ENCODE results near the gene CSPG4.

The CSPG4 gene

DNA sequence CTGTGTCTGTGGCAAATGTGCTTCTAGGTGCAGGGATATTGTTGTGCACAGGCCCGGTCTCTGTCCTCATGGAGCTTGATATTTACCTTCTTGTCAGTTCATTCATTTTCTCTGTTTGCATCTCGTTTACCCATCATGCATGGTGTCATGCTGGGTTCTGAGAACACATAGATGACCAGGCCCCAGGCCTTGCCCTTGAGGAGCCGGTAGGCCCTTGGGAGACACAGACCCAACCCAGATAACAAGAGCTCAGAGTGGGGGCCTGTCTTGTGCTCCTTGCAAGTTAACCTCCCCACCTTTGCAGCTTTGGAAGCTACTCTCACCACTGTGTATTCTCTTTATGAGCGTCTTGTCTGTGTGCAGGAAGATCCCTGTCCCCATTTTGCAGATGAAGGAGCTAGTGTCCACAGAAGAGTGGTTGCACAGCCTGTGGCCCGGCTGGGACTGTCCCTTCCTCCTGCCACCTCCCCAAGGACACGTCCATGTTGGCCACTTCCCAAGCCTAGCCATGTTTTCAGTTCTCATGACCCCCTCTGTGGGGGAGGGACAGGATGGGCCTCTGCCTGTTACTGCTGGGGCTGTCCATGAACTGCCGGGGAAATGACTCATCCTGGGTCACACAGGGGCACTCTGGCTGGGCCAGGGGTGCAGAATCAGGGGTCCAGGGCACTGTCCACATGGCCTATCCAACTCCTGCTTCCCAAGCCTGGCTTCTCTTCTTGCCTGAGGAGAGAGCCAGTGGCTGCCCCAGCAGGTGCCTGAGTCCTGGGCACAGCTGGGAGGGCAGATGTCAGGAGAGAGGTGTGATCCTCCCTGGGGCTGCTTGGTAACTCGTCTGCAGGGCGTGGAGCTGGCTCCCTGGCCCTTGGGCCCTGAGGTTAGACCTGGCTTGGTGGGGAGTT lies 61.5 kb downstream of the CSPG4 start:
- in situ Hi-C loops (cut with HindIII; ENCODE audit: low sequenced_read_pairs), result no loop called here

DNA sequence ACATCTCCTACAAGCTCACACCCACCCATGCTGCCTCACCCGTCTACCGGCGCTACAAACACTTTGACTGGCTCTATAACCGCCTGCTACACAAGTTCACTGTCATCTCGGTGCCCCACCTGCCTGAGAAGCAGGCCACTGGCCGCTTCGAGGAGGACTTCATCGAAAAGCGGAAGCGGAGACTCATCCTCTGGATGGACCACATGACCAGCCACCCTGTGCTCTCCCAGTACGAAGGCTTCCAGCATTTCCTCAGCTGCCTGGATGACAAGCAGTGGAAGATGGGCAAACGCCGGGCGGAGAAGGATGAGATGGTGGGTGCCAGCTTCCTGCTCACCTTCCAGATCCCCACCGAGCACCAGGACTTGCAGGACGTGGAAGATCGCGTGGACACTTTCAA lies 62.8 kb downstream of the CSPG4 start:
- in situ Hi-C loops (cut with HindIII; ENCODE audit: low sequenced_read_pairs), result loop anchor here (25.0 kb wide), 1 partner anchor 188 kb away; the partner anchor contains the start of gene SIN3A

DNA sequence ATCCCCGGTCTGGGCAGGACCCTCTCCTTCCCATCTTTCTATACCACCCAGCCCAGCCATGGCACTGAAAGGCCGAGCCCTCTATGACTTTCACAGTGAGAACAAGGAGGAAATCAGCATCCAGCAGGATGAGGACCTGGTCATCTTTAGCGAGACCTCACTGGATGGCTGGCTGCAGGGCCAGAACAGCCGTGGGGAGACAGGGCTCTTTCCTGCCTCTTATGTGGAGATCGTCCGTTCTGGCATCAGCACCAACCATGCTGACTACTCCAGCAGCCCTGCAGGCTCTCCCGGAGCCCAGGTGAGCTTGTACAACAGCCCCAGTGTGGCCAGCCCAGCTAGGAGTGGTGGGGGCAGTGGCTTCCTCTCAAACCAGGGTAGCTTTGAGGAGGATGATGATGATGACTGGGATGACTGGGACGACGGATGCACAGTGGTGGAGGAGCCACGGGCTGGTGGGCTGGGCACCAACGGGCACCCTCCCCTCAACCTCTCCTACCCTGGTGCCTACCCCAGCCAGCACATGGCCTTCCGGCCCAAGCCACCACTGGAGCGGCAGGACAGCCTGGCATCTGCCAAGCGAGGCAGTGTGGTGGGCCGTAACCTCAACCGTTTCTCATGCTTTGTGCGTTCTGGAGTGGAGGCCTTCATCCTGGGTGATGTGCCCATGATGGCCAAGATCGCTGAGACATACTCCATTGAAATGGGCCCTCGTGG lies 63.4 kb downstream of the CSPG4 start:
- in situ Hi-C loops (cut with HindIII; ENCODE audit: low sequenced_read_pairs), result loop anchor here (25.0 kb wide), 1 partner anchor 187 kb away; the partner anchor contains the start of gene SIN3A

DNA sequence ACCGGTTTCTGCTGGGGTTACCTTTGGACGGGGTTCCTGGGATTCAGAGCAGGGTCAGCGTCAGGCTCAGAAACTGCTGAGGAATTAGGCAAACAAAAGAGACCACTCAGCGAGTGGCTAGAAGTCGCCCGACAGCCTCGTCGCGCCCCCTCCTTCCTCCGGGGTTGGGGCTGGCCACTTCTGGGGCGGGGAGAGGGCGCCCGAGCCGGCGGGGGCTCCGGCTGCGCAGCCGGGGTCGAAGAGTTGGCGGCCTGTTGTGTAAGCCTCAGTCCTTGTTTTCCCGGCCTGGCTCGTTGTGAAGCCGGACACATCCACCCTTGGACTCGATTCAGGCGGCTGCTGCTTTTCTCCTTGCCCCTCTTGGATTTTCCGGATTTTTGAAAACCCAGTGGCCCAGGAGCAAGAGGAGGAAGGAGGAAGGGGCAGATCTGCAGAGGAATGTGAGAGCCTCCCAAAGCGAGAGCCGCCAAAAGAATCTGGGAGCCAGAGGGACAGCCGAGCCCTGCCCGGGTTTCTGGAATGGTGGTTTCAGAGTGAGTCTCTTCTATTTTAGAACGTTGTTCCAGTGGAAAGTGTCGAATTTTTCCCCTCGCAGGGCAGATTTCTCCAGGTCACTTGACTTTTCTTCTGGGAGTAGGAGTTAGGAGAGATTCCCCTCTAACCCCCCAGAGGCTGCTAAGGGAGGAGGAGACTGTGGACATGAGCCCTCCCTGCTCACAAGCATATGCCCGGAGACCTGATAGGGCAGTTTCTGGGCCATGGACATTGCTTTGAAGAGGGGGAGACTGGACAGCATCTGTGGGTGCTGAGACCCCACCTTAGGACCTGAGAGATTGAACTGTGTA lies 64.3 kb downstream of the CSPG4 start:
- in situ Hi-C loops (cut with HindIII; ENCODE audit: low sequenced_read_pairs), result loop anchor here (25.0 kb wide), 1 partner anchor 186 kb away; the partner anchor contains the start of gene SIN3A

- in situ Hi-C loops (cut with HindIII; ENCODE audit: low sequenced_read_pairs), result loop anchor here (25.0 kb wide), 1 partner anchor 185 kb away; the partner anchor contains the start of gene SIN3A
Measured at GRCh38 chr15:75647370-75648155, 65.1 kb downstream of the CSPG4 start, which contains the start of gene SNX33. SNX33 (plus strand) TSS chr15:75647912; CDS start chr15:75649103, 1,191 bp downstream.

DNA sequence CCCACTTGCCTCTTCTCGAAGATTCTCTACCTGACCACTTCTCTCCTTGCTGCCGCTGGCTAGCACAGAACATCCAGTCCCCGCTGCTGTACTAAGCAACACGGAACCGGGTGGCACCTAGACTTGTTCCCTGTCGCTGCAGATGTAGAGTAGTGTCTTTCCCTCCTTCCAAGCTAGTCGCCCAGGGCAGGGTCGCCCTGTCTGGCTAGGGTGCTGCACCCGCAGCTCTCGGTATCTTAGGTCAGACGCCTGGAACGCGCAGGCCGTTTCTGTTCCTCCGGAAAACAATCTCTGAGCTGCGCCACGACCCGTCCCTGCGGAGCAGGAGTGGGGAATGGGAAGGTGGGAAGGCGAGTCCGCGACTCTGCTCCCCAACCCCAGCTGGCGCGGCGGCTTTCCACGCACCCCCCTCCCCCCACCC lies 65.7 kb downstream of the CSPG4 start:
- in situ Hi-C loops (cut with HindIII; ENCODE audit: low sequenced_read_pairs), result loop anchor here (25.0 kb wide), 1 partner anchor 185 kb away; the partner anchor contains the start of gene SIN3A

- in situ Hi-C loops (cut with HindIII; ENCODE audit: low sequenced_read_pairs), result loop anchor here (25.0 kb wide), 1 partner anchor 184 kb away; the partner anchor contains the start of gene SIN3A
Measured at GRCh38 chr15:75646112-75646943, 66.3 kb downstream of the CSPG4 start.

DNA sequence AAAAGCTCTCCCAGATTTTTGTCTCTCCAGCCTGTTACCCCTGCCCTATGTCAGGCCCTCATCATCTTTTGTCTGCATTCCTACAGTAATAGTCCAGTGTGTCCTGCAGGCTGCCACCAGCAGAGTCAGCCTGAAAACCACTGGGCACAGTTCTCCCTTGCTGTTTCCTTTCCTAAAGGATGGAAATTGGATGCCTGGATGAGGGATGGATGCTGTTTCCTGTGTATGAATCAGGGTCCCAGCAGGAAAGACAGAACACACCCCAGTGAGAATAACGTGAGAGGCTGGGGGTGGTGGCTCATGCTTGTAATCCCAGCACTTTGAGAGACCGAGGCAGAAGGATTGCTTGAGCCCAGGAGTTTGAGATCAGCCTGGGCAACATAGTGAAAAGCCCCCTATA lies 68.3 kb downstream of the CSPG4 start:
- in situ Hi-C loops (cut with HindIII; ENCODE audit: low sequenced_read_pairs), result loop anchor here (5.0 to 25.0 kb wide), 2 partner anchors 37 to 182 kb away; partner anchors contain the start of gene SIN3A

DNA sequence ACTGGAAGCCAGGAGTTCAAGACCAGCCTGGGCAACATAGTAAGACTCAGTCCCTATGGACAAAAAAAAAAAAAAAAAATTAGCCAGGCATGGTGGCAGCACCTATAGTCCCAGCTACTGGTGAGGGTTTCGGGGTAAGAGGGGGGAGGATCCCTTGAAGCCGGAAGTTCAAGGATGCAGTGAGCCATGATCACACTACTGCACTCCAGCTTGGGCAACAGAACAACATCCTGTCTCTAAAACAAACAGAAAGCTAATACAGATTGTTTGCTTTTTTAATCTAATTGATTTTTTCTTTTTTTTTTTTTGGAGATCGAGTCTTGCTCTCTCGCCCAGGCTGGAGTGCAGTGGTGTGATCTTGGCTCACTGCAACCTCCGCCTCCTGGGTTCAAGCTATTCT lies 71.0 kb downstream of the CSPG4 start:
- in situ Hi-C loops (cut with HindIII; ENCODE audit: low sequenced_read_pairs), result loop anchor here (5.0 to 25.0 kb wide), 2 partner anchors 34 to 179 kb away; partner anchors contain the start of gene SIN3A

GRCh38 chr15:75641179-75641503 lies 71.5 kb downstream of the CSPG4 start:
- in situ Hi-C loops (cut with HindIII; ENCODE audit: low sequenced_read_pairs), result loop anchor here (5.0 to 25.0 kb wide), 2 partner anchors 34 to 179 kb away; partner anchors contain the start of gene SIN3A

GRCh38 chr15:75640483-75641178 lies 72.0 kb downstream of the CSPG4 start:
- in situ Hi-C loops (cut with HindIII; ENCODE audit: low sequenced_read_pairs), result loop anchor here (5.0 to 25.0 kb wide), 2 partner anchors 33 to 178 kb away; partner anchors contain the start of gene SIN3A

DNA sequence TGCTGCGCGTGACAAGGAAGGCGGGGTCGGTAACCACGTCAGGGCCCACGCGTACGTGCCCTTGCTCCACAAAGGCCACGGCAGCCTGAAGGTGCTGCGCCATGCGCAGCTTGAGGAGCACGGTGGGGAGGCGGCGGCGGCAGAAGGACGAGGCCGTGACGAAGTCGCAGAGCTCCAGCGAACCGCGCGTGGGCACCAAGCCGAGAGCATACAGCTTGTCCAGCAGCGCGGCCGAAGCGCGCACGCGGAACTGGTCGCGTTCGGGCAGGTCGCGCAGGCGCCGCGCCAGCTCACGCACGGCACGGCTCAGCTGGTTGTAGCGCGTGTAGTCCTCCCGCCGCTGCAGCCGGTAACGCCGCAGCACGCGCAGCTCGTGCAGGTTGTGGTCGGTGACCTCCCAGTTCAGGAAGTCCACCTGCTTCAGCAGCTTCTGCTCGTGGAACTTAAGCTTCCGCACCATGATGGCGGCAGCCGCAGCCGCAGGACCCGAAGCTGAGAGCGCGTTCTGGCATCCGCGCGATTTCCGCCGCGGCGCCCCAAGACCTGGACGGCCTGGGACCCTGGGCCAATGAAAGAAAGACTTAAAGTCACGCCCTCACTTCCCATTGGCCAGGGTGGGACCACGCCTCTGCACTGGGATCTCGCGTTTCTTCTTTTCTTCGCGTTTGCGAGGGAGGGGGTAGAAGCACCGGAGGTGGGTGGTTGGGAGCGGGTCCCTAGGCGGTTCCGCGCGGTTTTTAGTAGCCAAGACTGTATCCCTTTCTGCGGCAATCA lies 72.8 kb downstream of the CSPG4 start, which contains the start of gene IMP3:
TSS of gene IMP3 (minus strand) at position 516 of the 774 bp plus-strand sequence. CDS start at position 460, 56 bp downstream.
- in situ Hi-C loops (cut with HindIII; ENCODE audit: low sequenced_read_pairs), result loop anchor here (5.0 to 25.0 kb wide), 2 partner anchors 33 to 178 kb away; partner anchors contain the start of gene SIN3A

- in situ Hi-C loops (cut with HindIII; ENCODE audit: low sequenced_read_pairs), result loop anchor here (25.0 kb wide), 1 partner anchor 177 kb away; the partner anchor contains the start of gene SIN3A
Measured at GRCh38 chr15:75639191-75639708, 73.4 kb downstream of the CSPG4 start.

DNA sequence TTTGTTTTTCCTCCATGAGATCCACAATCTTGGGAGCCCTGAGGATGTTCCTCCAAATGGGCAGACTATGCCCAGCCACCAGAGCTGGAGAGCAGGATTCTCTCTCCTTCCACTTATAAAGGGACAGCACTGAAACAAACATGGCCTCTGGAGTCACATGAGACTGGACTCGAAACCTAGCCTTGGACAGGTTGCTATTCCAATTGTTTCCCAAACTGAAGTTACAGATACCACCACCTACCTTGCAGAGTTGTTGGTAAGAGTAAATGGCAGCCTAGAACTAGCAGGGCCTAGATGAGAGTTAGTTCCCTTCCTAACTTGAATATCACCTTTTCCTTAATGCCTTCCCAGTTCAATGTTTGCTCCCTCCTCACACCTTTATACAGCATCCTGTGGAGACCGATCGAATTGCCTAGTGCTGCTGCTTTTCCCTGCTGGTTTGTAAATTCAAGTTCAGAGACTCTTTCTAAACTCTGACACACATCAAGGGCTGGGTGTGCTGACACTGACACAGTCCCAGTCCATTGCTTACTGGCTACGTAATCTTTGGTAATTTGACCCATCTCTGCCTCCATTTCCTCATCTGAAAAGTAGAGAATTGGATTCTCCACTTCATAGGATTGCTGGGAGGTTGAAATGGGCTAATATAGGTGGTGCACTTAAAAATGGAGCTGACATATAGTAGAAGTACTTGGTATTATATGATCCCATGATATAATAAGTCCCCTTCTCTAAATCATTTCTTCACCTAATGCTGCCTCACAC lies 75.2 kb downstream of the CSPG4 start:
- in situ Hi-C loops (cut with HindIII; ENCODE audit: low sequenced_read_pairs), result loop anchor here (25.0 kb wide), 1 partner anchor 175 kb away; the partner anchor contains the start of gene SIN3A

- in situ Hi-C loops (cut with HindIII; ENCODE audit: low sequenced_read_pairs), result loop anchor here (25.0 kb wide), 1 partner anchor 174 kb away; the partner anchor contains the start of gene SIN3A
Measured at GRCh38 chr15:75636026-75636425, 76.6 kb downstream of the CSPG4 start.

DNA sequence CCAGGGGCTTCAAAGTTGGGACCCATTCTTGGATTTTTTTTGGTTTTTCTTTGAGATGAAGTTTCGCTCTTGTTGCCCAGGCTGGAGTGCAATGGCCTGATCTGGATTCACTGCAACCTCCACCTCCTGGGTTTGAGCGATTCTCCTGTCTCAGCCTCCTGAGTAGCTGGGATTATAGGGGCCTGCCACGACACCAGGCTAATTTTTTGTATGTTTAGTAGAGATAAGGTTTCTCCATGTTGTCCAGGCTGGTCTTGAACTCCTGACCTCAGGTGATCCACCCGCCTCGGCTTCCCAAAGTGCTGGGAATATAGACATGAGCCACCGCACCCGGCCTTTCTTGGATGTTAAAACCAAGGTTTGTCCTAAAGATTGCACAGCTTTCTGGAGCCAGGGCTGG lies 78.7 kb downstream of the CSPG4 start:
- in situ Hi-C loops (cut with HindIII; ENCODE audit: low sequenced_read_pairs), result loop anchor here (25.0 kb wide), 1 partner anchor 172 kb away; the partner anchor contains the start of gene SIN3A

Data from endothelial cell of hepatic sinusoid (primary cell).